IPS-18c (cell line): ENCODE measurements around the gene NEB.

Experiments
- H3K4me3 ChIP-seq: 2 replicates; pipeline ENCODE4 v1.7.0; 2013; ENCODE audit warnings: low read depth, mild to moderate bottlenecking, low read length, moderate library complexity; ENCODE audit not compliant: insufficient read depth
- H3K9me3 ChIP-seq: one replicate; pipeline ENCODE4 v1.6.1; 2013; ENCODE audit warnings: mild to moderate bottlenecking, low read length, moderate library complexity; ENCODE audit not compliant: control insufficient read depth, insufficient read depth

The NEB gene

GRCh38 chr2:151678849-151679248, 55.4 kb downstream of the NEB start:
- Histone ChIP-seq H3K4me3 (no peak overlapping the region), H3K9me3 (no peaks in the 10 kb centered on the region)

- Histone ChIP-seq H3K9me3 (no peaks in the 10 kb centered on the region), H3K4me3 (no peak overlapping the region)
Measured at GRCh38 chr2:151673016-151673415, 61.3 kb downstream of the NEB start.

DNA sequence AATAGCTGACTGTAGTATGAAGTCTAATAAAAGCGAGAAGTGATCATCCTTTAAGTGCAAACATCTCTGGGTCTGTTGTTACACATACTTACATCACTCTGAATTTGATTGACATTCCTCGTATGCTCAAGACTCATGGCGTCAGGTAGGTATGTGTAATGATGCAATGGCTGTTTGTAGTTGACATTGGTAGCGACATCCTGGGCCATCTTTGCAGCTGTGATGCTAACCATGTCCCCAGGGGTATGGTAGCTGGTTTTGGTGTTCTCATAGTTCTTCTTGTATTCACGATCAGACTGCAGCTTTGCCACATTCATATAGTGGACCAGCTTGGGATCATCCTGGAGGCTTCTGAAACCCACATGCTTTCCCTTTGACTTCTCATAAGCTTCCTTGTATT, 62.0 kb downstream of the NEB start:
- H3K9me3 ChIP-seq = no peaks in the 10 kb centered on the region
- no peak overlapping the region for H3K4me3 ChIP-seq

DNA sequence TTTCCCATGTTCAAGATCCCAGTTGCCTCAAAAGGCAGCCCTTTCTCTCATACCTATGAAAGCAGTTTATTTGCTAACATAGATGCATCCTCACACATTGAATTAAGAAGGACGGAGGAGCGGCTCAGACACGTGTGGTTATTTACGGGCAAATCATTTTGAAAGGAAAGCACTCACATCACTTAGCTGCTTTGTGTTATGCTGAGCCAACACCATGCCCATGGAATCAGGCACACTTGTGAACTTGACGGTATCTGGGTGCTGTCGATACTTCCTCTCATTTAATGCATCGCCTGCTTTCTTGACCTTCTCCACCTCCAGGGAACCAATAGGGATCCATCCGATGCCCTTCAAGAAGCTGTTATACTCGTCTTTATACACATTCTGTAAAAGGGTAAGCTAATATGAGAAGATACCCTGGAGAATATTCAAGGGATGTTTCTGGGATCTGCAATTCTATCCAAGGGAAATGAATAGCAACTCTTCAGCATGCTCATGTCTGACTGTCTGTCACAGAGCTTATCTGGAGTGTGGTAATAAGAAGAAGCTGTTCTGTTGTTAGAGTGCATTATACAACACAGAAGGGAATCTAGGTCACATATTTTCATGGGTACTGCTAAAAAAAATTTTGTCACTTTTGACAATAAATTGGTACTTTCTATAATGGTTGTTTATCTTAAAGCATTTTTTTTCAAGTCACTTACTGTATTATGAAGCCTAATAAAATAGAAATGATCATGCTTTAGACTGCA, 63.3 kb downstream of the NEB start:
- Histone ChIP-seq H3K9me3 (no peaks in the 10 kb centered on the region), H3K4me3 (no peak overlapping the region)

GRCh38 chr2:151670346-151670745, 63.9 kb downstream of the NEB start:
- H3K4me3 ChIP-seq = no peak overlapping the region
- no peaks in the 10 kb centered on the region for H3K9me3 ChIP-seq

DNA sequence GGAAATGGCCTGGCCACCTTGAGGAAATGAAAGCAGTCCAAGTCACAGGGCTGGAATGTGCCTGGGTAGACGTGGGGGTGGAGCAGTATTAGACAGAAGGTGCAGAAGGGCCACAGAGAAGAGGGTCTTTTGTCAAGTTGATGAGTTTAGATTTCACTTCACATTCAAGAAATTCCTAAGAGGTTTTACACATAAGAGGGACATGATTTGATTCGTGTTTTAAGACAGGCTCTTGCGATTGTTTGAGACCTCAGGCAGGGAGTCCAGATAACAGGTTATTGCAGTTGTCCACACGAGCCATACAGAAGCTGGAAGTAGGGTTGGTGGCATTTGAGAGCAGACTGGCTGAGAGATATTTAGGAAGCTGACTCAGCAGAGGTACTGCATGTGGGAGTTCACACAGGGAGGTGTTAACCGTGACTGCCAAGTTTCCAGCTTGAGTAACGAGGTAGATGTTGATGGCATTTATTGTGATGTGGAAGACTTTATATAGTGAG, 64.6 kb downstream of the NEB start:
- H3K9me3 ChIP-seq = no peaks in the 10 kb centered on the region

GRCh38 chr2:151668737-151669136, 65.5 kb downstream of the NEB start:
- Histone ChIP-seq H3K4me3 (no peak overlapping the region), H3K9me3 (no peaks in the 10 kb centered on the region)

More for the DNA sequence above, 64.6 kb downstream of the NEB start:
- H3K4me3 ChIP-seq = no peak overlapping the region

DNA sequence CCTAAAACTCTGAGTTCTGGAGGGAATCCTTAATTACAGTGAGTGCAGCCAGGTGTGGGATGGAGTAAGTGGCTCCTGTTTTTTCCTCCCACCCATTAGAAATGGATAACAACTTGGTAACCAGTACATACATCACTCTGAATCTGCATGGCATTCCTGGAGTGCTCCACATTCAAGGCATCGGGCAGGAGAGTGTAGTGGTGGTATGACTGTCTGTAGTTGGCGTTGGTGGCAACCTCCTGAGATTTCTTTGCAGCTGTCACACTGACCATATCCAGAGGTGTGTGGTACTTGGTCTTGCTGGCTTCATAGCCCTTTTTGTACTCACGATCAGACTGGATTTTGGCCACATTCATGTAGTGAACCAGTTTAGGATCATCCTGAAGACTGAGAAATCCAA, 68.3 kb downstream of the NEB start:
- H3K9me3 ChIP-seq = no peaks in the 10 kb centered on the region

GRCh38 chr2:151664520-151664919, 69.8 kb downstream of the NEB start:
- H3K4me3 ChIP-seq = no peak overlapping the region
- no peaks in the 10 kb centered on the region for H3K9me3 ChIP-seq

More for the DNA sequence above, 68.3 kb downstream of the NEB start:
- H3K4me3 ChIP-seq = no peak overlapping the region

DNA sequence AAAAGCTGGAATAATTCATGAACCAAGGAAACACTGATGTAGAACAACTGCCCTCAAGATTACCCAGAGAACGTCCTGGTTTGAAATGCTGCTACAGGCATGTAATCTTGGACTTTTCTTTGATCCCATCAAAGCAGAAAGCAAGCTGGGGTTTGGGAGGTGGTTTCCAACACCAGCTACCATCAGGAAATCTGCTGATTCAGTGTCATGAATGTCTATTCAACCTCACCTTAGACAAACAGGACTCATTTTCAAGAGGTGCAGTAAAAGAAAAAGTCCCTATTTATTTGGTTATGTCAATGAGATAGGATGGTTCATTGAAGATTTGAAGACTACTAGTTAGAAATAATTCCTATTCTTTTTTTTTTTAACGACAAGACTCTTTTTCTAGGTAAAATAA, 72.7 kb downstream of the NEB start:
- Histone ChIP-seq H3K4me3 (no peak overlapping the region), H3K9me3 (no peaks in the 10 kb centered on the region)

DNA sequence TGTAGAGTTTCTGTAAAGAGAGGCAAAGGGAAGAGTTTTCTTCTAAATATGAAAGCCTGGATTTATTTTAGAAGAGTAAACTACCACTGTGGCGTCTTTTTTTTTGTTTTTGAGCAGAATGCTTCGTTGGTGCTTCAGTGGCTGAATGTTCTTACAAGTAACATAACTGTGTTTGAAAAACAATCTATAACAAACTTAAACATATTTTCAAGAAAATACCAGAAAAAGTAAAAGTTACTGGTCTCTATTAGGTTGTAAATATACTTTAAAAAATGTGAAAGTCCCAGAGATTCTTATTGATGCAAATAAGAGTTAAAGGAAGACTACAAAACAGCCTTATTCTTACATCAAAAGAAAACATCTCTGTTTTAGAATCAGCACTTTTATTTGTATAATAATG, 76.2 kb downstream of the NEB start:
- Histone ChIP-seq H3K4me3 (no peak overlapping the region), H3K9me3 (no peaks in the 10 kb centered on the region)

DNA sequence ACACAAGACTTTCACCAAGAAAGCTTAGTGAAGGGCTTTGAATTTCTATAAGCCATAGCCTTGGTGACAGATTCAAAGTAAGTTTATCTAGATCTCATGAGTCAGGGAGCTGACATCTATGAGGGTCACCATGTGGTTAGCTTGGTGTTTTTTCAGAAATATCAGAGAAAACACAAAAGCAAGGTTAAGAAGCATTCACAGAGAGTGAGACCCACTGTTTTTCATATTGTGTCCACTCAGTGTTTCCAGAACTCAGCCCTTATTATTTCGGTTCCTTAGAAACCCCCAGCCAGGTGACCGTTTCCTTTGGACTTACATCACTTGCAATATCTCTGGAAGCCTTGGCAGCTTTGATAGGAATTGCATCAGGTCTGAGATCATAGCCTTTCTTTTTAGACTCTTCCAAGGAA, 76.6 kb downstream of the NEB start:
- no peaks in the 10 kb centered on the region for H3K9me3 ChIP-seq
- H3K4me3 ChIP-seq = no peak overlapping the region

DNA sequence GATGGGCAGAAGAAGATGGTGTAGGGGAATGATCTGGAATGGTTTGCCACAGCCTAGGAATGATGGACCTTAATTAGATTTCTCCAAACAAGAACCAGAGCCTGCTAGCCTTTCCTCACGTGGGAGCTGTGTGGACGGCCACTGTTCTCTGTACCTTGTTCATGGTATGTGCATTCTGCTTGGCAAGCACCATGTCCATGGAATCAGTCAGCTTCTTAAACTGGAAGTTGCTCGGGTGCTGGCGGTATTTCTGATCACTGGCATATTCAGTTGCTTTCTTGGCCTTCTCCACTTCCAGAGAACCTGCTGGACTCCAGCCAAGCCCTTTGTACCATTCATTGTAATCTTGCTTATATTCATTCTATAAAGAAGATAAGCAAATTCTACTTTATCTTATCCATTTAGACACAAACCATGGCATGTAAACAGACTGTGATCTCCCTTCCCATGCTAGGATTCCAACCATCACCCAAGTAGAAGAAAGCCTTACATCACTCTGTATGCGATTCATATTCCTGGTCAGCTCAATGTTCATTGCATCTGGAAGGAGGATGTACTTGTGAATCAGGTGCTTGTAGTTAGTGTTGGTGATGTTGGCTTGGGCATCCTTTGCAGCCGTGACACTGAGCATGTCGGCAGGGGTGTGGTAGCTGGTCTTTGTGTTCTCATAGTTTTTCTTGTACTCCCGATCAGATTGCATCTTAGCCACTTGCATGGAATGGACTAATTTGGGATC, 78.4 kb downstream of the NEB start:
- no peak overlapping the region for H3K4me3 ChIP-seq
- H3K9me3 ChIP-seq = no peaks in the 10 kb centered on the region

DNA sequence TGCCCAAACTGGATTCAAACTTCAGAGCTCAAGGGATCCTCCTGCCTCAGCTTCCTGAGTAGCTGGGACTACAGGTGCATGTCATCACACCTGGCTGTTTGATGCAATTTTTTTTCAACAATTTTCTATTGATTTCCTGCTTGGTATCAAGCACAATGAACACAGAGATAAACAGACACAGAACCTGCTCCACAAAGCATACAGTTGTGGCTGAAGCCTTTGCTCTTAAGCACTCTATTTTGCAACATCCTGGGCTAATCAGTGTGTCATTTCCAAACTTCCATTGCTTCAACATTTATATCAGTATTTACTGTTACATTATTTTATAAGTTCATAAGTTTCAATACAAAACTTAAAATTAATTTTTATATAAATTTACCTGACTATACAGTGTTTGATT, 79.4 kb downstream of the NEB start:
- Histone ChIP-seq H3K4me3 (no peak overlapping the region), H3K9me3 (no peaks in the 10 kb centered on the region)

GRCh38 chr2:151654085-151654484, 80.2 kb downstream of the NEB start:
- Histone ChIP-seq H3K9me3 (no peaks in the 10 kb centered on the region), H3K4me3 (no peak overlapping the region)

DNA sequence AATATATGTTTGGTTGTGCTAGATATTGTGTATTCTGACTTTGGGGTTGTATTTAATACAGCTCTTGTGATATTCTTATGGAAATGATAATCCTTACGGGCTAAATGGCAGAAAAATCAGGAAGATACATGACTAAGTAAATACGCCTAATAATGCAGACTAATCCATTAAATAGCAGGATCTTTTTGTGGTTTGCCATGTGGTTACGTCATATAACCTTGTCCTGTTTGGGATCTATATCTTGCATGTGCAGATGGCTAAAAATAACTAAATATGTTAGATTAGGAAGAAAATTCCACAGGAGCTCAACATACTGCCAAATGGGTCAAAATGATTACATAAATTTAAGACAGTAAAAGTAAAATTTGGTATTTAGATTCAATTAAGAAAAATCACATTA, 83.0 kb downstream of the NEB start:
- H3K9me3 ChIP-seq = no peaks in the 10 kb centered on the region
- H3K4me3 ChIP-seq = no peak overlapping the region

- Histone ChIP-seq H3K9me3 (no peaks in the 10 kb centered on the region), H3K4me3 (no peak overlapping the region)
Measured at GRCh38 chr2:151650456-151650855, 83.8 kb downstream of the NEB start.

DNA sequence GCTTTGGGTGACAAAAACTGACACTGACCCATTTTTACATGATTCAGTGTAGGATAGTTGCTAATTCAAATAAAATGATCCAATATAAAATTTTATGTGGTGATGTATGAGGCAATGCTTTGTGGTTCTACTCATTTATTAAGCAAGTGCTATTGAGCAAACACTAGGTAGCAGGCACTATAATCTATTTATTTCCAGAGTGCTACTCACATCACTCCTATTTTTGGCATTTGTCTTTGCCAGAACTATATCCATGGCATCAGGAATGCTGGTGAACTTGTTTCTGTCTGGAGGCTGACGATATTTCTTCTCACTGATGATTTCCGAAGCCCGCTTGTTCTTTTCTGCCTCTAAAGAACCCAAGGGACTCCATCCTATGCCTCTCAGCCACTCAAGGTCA, 84.3 kb downstream of the NEB start:
- no peak overlapping the region for H3K4me3 ChIP-seq
- H3K9me3 ChIP-seq = no peaks in the 10 kb centered on the region
